SK-N-SH treated with all-trans-retinoic acid at 6 μM for 48 hours (cell line): ENCODE measurements around the gene NCKAP5.

Experiments used
- ATAC-seq: fragments of 200-7000 bp; cut with Tn5 transposase; 3 replicates; pipeline ENCODE4 v1.9.1; 2020; ENCODE audit warnings: mild to moderate bottlenecking, moderate library complexity
- ARNTL ChIP-seq: fragments of 450-650 bp; formaldehyde crosslinking; IDR thresholded peaks from 2 replicates; pipeline ENCODE4 v1.5.0; 2020; ENCODE audit warnings: low read depth, mild to moderate bottlenecking, moderate library complexity, borderline replicate concordance
- BACH2 ChIP-seq: fragments of 250-450 bp; sonication (Bioruptor Pico); IDR thresholded peaks from 2 replicates; pipeline ENCODE4 v1.9.0; 2021; ENCODE audit warnings: mild to moderate bottlenecking, borderline replicate concordance
- CREB5 ChIP-seq: fragments of 250-450 bp; sonication (Bioruptor Pico); IDR thresholded peaks from 2 replicates; pipeline ENCODE4 v1.5.1; 2020; ENCODE audit warnings: low read depth, mild to moderate bottlenecking, moderate library complexity
- CSDC2 ChIP-seq: fragments of 250-450 bp; sonication (Bioruptor Pico); IDR thresholded peaks from 2 replicates; pipeline ENCODE4 v1.5.0; 2020; ENCODE audit warnings: mild to moderate bottlenecking, moderate library complexity
- CSRNP3 ChIP-seq: fragments of 250-450 bp; sonication (Bioruptor Pico); IDR thresholded peaks from 2 replicates; pipeline ENCODE4 v1.5.1; 2021; ENCODE audit warnings: mild to moderate bottlenecking, moderate library complexity
- ESRRG ChIP-seq: fragments of 250-450 bp; sonication (Bioruptor Pico); IDR thresholded peaks from 2 replicates; pipeline ENCODE4 v1.6.1; 2021; ENCODE audit warnings: mild to moderate bottlenecking
- GLIS3 ChIP-seq: fragments of 250-450 bp; sonication (Bioruptor Pico); IDR thresholded peaks from 2 replicates; pipeline ENCODE4 v1.5.0; 2020; ENCODE audit warnings: mild to moderate bottlenecking, moderate library complexity
- ISL1 ChIP-seq: fragments of 250-450 bp; sonication (Bioruptor Pico); IDR thresholded peaks from 2 replicates; pipeline ENCODE4 v2.1.2; 2022; ENCODE audit warnings: mild to moderate bottlenecking, moderate library complexity
- OSR1 ChIP-seq: fragments of 250-450 bp; sonication (Bioruptor Pico); IDR thresholded peaks from 2 replicates; pipeline ENCODE4 v1.8.0; 2022; ENCODE audit warnings: moderate library complexity, mild to moderate bottlenecking, inconsistent platforms
- PATZ1 ChIP-seq: fragments of 250-450 bp; sonication (Bioruptor Pico); IDR thresholded peaks from 2 replicates; pipeline ENCODE4 v1.8.0; 2020; ENCODE audit warnings: mild to moderate bottlenecking, moderate library complexity, borderline replicate concordance
- POU6F1 ChIP-seq: fragments of 250-450 bp; sonication (Bioruptor Pico); IDR thresholded peaks from 2 replicates; pipeline ENCODE4 v1.8.0; 2021; ENCODE audit warnings: low read depth, mild to moderate bottlenecking, moderate library complexity, borderline replicate concordance
- PPARA ChIP-seq: fragments of 250-450 bp; sonication (Bioruptor Pico); IDR thresholded peaks from 2 replicates; pipeline ENCODE4 v1.5.0; 2020; ENCODE audit warnings: mild to moderate bottlenecking, borderline replicate concordance
- RARB ChIP-seq: fragments of 250-450 bp; sonication (Bioruptor Pico); IDR thresholded peaks from 2 replicates; pipeline ENCODE4 v1.8.0; 2021; ENCODE audit warnings: mild to moderate bottlenecking, moderate library complexity
- SNAI2 ChIP-seq: fragments of 250-450 bp; sonication (Bioruptor Pico); IDR thresholded peaks from 2 replicates; pipeline ENCODE4 v1.5.0; 2020; ENCODE audit warnings: mild to moderate bottlenecking, moderate library complexity
- TCF4 ChIP-seq: fragments of 250-450 bp; sonication (Bioruptor Pico); IDR thresholded peaks from 2 replicates; pipeline ENCODE4 v1.8.0; 2021; ENCODE audit warnings: mild to moderate bottlenecking, moderate library complexity, borderline replicate concordance
- TOX ChIP-seq: fragments of 250-450 bp; sonication (Bioruptor Pico); IDR thresholded peaks from 2 replicates; pipeline ENCODE4 v1.8.0; 2021; ENCODE audit warnings: mild to moderate bottlenecking, moderate library complexity, borderline replicate concordance
- TSHZ2 ChIP-seq: fragments of 250-450 bp; sonication (Bioruptor Pico); IDR thresholded peaks from 2 replicates; pipeline ENCODE4 v1.5.0; 2020; ENCODE audit warnings: mild to moderate bottlenecking, moderate library complexity
- ZC3H10 ChIP-seq: fragments of 250-450 bp; sonication (Bioruptor Pico); IDR thresholded peaks from 2 replicates; pipeline ENCODE4 v1.5.1; 2021; ENCODE audit warnings: mild to moderate bottlenecking, moderate library complexity
- ZFP3 ChIP-seq: fragments of 250-450 bp; sonication (Bioruptor Pico); IDR thresholded peaks from 2 replicates; pipeline ENCODE4 v1.5.0; 2020; ENCODE audit warnings: mild to moderate bottlenecking, moderate library complexity
- ZFP30 ChIP-seq: fragments of 450-650 bp; formaldehyde crosslinking; IDR thresholded peaks from 2 replicates; pipeline ENCODE4 v1.5.0; 2022; ENCODE audit warnings: mild to moderate bottlenecking, moderate library complexity
- ZNF565 ChIP-seq: fragments of 450-650 bp; formaldehyde crosslinking; conservative IDR thresholded peaks from 2 replicates; pipeline ENCODE4 v1.5.0; 2020; ENCODE audit warnings: low read depth, mild to moderate bottlenecking, moderate library complexity
- ZNF70 ChIP-seq: fragments of 450-650 bp; formaldehyde crosslinking; IDR thresholded peaks from 2 replicates; pipeline ENCODE4 v1.5.0; 2020; ENCODE audit warnings: mild to moderate bottlenecking, moderate library complexity
- ZNF8 ChIP-seq: fragments of 450-650 bp; formaldehyde crosslinking; IDR thresholded peaks from 2 replicates; pipeline ENCODE4 v1.5.0; 2020; ENCODE audit warnings: mild to moderate bottlenecking, moderate library complexity

NCKAP5 gene

GRCh38 chr2:132788310-132788838 is 779.9 kb downstream of the NCKAP5 start:
- TF ChIP-seq ZFP3 (CRISPR knock-in tag) (no peak), CSDC2 (CRISPR knock-in tag) (no peak), ZNF8 (CRISPR knock-in tag) (no peak), SNAI2 (no peak), TSHZ2 (CRISPR knock-in tag) (no peak), ZNF70 (CRISPR knock-in tag) (no peak), ZC3H10 (CRISPR knock-in tag) (no peak), ZFP30 (CRISPR knock-in tag) (no peak), CSRNP3 (CRISPR knock-in tag) (no peak), TOX (CRISPR knock-in tag) (no peak), CREB5 (CRISPR knock-in tag) (no peak), ESRRG (CRISPR knock-in tag) (no peak), POU6F1 (CRISPR knock-in tag) (no peak), BACH2 (no peak), PATZ1 (CRISPR knock-in tag) (no peak), GLIS3 (CRISPR knock-in tag) (no peak), ZNF565 (CRISPR knock-in tag) (no peak), ISL1 (CRISPR knock-in tag) (no peak), PPARA (CRISPR knock-in tag) (no peak), RARB (no peak)
- ATAC-seq: no peak

- TF ChIP-seq TCF4 (no peak), BACH2 (no peak), ZFP30 (CRISPR knock-in tag) (no peak), ZNF565 (CRISPR knock-in tag) (no peak), SNAI2 (no peak), ZFP3 (CRISPR knock-in tag) (no peak), TOX (CRISPR knock-in tag) (no peak), ARNTL (CRISPR knock-in tag) (no peak), OSR1 (CRISPR knock-in tag) (no peak), CREB5 (CRISPR knock-in tag) (no peak), ZC3H10 (CRISPR knock-in tag) (no peak)
Measured at GRCh38 chr2:132783883-132784282, 784.4 kb downstream of the NCKAP5 start.

More at GRCh38 chr2:132783883-132784282, 784.4 kb downstream of the NCKAP5 start:
- ATAC-seq: no peak
